T-helper 1 cell treated with Interleukin-12 subunit alpha and Interleukin-12 subunit beta and Interleukin-4 antibody, amounts not matched to agents 30 ng/mL and 1 ng/mL, for 36 hours (primary cell): ENCODE measurements around the gene MEX3A. TPM values are rescaled to one million over a fixed set of nuclear protein-coding genes. Genes with fewer than 3 reads are reported as not detected.
"Not testable (repeated sequence)": the region's sequence is repeated elsewhere in the genome, so short reads cannot be mapped to it uniquely, and the experiment has no call there.

Source experiments
- intact Hi-C: fragments of 100-400 bp; cut with micrococcal nuclease; formaldehyde crosslinking; loops from one replicate; pipeline ENCODE4 v1.15.1; 2024
- total RNA-seq: library from RNA; stranded (reverse); gene quantifications from 2 replicates; pipeline ENCODE4 v1.2.3, GENCODE V29; 2022

The MEX3A gene, protein sequence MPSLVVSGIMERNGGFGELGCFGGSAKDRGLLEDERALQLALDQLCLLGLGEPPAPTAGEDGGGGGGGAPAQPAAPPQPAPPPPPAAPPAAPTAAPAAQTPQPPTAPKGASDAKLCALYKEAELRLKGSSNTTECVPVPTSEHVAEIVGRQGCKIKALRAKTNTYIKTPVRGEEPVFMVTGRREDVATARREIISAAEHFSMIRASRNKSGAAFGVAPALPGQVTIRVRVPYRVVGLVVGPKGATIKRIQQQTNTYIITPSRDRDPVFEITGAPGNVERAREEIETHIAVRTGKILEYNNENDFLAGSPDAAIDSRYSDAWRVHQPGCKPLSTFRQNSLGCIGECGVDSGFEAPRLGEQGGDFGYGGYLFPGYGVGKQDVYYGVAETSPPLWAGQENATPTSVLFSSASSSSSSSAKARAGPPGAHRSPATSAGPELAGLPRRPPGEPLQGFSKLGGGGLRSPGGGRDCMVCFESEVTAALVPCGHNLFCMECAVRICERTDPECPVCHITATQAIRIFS
- 0.07 TPM in 1 of 2 replicates, not detected in the other for total RNA-seq

DNA sequence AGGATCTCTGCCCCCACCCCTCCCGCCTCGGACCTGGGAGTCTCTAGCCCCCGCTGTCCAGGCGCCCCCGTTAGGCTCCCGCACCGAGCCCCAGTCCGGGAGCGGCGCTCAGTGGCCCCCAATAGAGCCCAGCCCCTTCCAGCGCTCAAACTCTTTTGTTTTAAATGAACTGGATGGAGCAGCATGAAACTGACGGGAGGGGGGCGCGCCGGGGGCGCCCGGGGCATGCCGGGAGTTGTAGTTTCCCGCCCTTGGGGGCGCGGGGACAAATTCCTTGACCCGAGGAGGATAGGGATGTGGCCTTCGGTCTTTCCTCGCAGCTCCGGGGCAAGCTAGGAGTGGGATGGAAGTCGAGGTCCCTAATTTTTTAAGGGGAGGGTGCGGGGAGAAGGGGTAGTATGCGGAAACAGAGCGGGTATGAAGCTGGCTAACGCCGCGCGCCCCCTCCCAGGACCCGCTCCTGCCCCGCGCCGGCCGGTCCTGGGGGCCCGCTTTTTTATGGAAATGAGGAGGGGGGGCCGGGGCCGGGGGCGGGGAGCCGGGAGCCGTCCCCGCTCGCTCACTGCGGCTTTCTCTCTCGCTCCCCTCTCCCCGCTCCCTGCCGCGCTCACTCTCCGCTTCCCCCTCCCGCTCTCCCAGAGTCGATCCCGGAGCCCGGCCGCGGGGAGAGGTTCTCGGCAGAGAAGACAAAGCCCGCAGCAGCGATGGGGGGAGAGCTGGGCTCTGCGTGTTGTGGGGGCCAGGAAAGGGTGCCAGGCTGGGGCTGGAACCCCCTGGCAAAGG, at the start of gene MEX3A:
Gene MEX3A, minus strand, starts transcription at position 157 of the 783 bp plus-strand sequence. CDS start 467 bp downstream, outside the sequence.
- intact Hi-C loops: loop anchor here (1.0 kb wide), 2 partner anchors 28 to 61 kb away; partner anchors contain the start of gene LAMTOR2

DNA sequence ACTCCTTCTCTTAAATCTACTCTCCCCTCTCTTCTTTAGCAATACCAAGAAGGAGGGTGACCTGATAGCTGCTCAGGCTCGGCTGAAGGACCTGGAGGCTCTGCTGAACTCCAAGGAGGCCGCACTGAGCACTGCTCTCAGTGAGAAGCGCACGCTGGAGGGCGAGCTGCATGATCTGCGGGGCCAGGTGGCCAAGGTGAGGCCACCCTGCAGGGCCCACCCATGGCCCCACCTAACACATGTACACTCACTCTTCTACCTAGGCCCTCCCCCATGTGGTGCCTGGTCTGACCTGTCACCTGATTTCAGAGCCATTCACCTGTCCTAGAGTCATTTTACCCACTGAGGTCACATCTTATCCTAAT, 48.3 kb upstream of the MEX3A start:
- intact Hi-C loops: loop anchor here (1.0 kb wide), 2 partner anchors 34 to 40 kb away; no protein-coding TSS in a partner anchor

GRCh38 chr1:156129687-156130577, 47.7 kb upstream of the MEX3A start:
- intact Hi-C loops: loop anchor here (1.0 kb wide), 2 partner anchors 34 to 40 kb away; no protein-coding TSS in a partner anchor

DNA sequence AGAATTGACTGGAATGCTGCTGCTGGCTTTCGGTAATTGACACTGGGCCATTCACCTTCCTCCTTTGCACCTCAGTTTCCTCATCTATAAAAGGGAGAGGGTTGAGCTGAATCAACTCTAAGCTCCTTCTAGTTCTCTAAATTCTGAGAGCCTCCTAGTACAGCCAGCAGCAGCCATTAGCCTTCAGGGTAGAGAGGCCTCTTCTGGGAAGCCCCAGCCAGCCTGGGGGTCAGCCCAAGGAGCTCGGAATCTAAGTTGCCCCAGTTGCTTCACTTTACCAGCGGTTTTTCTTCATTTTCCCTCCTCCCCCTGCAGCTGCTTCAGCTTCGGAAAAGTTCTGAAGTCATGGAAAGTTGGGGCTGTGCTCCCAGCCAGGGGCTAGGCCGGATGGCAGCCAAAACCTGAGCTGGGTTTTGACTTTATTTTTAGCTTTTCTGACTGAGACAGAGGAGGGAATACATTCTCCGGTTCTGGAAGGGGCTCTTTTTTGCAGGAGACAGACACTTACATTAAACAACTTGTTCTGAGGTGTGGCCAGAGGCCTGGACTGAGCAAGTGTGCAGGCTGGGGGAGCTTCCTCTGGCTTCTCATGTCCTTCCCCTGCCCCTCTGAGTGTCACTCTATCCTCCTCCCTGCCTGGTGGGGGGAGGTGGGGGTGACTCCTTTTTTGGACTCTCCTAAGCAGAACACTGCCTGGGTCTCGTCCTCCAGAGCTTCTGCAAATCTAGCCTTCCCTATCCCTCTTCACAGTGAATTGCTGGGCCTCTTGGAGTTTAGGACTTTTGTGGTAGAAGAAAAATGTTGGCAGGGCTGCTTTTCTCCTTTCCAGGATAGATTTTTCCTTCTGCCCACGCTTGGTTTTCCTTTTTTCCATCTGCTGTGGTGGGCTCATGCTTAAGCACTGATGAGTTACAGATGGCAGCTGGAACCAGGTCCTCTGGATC, 46.7 kb upstream of the MEX3A start:
- intact Hi-C loops: no loop called here

- intact Hi-C loops: no loop called here
Measured at GRCh38 chr1:156128308-156128653, 46.0 kb upstream of the MEX3A start.

DNA sequence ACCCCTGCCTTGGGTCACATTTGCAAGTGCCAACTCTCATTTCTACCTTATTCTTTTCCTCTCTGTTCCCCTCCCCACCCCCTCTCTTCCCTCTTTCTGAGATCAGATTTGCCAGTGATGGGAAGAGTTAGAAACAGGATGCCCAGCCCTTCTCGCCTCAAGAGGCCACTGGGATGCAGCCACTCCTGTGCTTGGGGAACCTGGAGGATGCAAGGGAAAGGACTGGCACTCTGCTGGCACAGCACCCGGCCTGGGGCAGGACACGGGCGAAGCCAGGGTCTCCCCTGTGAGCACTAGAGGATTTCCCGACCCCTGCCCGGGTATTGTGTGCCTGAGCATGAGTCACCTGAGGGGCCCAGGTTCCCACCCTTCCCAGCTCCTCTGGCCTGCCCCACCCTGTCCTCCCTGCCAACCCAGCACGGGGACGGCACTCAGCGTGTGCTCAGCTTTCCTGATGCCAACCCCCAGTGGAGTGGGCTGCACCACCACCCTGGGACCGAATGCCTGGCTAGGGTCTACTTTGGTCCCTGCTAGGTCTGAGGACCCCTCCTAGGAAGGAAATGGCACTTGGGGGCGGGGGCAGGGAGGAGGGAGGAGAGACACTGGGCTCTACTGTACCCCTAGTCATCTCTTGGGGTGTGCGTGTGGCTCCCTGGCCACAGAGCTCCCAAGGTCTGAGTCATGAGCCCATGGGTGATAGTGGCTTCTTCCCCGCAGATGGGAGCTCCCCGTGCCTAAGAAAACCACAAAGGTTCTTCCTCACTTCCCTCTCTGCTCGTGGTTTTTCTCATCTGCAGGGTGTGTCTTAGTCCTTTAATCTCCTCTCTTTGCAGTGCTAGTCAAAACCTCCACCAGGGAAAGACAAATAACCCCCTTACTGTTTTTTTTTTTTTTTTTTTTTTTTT, 44.6 kb upstream of the MEX3A start:
- intact Hi-C loops: loop anchor here (1.0 to 2.0 kb wide), 5 partner anchors 13 to 192 kb away; partner anchors contain the start of genes KHDC4, LAMTOR2 and LMNA

DNA sequence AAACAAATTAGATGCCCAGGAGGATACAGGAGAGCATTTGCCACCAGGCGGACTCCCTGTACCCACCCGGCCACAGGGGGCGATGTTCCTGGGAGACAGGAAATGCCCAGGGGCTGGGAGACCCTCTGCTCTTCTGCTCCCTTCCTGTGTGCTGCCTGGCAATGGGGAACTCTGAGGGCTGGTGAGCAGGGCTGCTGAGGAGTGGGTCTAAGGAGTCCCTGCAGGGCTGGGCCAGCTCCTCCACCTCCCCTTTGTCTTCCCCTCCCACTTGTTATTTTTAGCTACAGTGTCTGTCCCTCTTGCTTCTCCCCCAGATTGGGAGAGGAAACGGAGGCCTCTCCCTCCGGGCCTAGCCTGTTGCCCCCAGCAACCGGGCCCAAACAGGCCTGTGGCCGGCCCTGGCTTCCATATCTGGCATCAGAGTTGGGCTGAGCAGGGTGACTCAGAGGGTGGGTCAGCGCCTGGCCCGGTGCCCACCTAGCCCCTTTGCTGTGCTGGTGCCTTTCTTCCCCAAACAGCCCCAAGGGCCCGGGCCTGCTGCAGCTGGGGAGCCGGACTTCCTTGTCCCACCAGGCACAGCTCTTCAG, 43.9 kb upstream of the MEX3A start:
- intact Hi-C loops: loop anchor here (2.0 kb wide), 2 partner anchors 71 to 191 kb away; partner anchors contain the start of genes KHDC4 and LAMTOR2

DNA sequence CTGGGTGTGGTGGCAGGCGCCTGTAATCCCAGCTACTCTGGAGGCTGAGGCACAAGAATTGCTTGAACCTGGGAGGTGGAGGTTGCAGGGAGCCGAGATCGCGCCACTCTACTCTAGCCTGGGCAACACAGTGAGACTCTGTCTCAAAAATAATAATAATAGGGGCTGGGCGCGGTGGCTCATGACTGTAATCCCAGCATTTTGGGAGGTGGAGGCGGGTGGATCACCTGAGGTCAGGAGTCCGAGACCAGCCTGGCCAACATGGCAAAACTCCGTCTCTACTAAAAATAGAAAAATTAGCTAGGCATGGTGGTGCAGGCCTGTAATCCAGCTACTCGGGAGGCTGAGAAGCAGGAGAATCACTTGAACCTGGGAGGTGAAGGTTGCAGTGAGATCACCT, 43.3 kb upstream of the MEX3A start:
- intact Hi-C loops: not testable (repeated sequence)

DNA sequence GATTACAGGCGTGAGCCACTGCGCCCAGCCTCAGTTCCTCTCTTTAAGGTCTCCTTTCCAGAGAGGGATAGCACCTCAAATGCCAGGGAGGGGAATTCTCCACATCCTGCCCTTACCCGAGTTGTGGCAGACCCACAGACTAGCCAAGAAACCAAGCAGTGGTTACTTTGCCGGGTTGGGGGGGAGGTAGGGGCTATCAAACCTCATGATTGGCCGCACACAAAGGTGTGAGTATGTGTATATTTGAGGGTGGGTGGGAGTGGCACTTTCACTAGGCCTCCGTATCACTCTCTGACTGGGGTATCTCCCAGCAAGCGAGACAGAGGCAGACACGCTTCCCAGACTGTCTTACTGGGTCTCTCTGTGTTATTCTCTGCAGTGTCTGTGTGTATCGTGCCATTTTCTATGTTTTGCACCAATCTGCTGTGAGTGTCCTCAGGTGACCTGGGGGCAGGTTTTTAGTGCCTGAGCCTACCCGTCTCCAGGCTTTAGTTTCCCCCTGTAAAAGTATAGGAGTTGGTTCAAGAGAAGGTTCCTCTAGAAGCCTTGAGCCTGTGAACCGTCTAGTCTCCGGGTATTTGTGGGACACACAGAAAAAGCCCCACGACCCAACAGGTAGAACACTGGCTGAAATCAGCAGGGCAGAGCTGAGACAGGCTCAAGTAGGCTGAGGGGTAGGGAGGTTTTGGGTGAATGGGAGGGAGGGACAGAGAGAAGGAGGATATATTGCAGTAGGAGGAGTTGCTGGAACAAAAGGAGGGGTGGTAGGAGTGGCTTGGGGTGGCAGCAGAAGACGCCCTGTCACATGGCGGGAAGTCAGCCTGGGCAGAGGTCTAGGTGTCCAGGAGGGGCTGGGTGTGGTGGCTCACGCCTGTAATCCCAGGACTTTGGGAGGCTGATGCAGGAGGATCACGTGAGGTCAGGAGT, 42.6 kb upstream of the MEX3A start:
- intact Hi-C loops: no loop called here

GRCh38 chr1:156123356-156124196, 41.3 kb upstream of the MEX3A start:
- intact Hi-C loops: loop anchor here (1.0 kb wide), 1 partner anchor 9 kb away; the partner anchor contains the start of gene LMNA

DNA sequence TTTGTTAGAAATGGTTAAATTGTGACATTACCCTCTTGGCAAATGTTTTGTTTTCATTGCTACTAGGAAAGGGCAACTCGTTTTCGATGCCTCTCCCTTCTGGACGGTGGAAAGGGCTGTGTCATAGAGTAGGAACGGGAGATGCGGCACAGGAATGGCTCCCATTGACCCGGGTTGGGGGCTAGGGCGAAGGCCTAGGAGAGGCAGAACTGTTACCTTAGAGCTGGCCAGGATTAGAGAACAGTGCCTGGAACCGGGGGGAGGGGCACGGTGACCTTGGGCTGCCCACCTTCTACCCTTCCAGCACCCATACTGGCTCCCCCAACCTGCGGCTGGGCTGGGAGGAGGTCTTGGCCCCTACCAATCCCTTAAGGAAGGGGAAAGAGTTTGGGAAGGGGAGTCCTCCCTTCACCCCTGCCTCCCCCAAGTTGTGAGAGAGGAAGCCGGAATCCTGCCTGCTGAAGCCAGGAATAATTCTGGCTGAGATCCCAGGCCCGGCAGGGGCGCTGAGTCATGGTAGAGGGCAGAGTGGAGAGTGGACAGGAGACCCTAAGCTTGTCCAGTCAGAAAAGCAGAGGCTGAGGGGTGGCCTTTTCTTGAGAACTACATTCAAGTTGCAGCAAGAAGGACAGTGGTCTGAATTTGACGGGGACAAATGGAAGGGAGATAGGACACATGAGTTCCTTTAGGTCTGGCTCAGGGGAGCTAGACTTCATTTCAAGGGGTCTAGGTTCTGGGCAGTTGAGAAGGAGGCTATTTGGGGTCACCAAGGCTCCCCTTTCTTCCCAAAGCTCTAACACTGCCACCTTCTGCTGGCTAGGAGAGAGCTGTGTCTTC, 40.5 kb upstream of the MEX3A start:
- intact Hi-C loops: loop anchor here (1.0 kb wide), 1 partner anchor 8 kb away; the partner anchor contains the start of gene LMNA

DNA sequence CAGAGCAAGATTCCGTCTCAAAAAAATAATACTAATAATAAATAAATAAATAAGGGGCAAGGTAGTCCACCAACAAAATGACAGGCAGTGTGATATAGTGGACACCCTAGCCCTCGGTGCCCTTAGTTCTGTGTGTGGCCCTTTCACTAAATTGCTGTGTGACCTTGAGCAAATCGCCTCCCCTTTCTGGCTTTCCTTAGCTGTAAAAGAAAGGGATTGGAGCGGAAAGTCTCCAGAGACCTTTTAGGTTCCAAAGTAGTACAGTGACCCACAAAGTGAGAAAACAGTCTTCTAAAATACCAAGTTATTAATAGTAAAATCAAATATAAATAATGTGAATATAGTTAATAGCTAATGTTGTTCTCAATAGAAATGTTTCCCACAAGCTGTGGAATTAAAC, 39.8 kb upstream of the MEX3A start:
- intact Hi-C loops: no loop called here

DNA sequence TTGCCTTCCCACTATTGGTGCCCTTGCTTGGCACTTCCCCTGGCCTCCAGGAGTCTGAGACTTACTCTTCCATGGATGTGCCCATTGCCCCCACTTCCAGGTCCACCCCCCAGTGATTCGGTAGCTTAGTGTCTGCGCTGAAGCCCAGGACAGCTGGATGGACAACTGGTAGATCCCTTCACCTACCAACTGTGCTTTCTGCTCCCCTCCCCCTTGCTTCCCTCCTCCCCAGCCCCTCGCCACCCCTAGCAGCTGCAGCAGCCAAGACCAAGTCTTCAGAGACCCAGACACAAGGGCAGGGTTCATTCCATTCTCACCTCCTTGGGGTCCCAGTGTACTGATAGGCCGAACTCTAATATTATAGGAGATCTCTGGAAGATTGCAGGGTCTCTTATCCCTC, 39.2 kb upstream of the MEX3A start:
- intact Hi-C loops: no loop called here

- intact Hi-C loops: not testable (repeated sequence)
Measured at GRCh38 chr1:156121005-156121404, 38.7 kb upstream of the MEX3A start.

GRCh38 chr1:156120318-156120717, 38.1 kb upstream of the MEX3A start:
- intact Hi-C loops: no loop called here
